HG03460 (cell line): Measurements from ENCODE around the gene DISC1.
"Not testable (repeated sequence)": the region's sequence is repeated elsewhere in the genome, so short reads cannot be mapped to it uniquely, and the experiment has no call there.

Experiments
- ATAC-seq: cut with Tn5 transposase; IDR thresholded peaks from one replicate; pipeline ENCODE4 v1.9.1; 2021; ENCODE audit not compliant: unreplicated experiment

The DISC1 gene

DNA sequence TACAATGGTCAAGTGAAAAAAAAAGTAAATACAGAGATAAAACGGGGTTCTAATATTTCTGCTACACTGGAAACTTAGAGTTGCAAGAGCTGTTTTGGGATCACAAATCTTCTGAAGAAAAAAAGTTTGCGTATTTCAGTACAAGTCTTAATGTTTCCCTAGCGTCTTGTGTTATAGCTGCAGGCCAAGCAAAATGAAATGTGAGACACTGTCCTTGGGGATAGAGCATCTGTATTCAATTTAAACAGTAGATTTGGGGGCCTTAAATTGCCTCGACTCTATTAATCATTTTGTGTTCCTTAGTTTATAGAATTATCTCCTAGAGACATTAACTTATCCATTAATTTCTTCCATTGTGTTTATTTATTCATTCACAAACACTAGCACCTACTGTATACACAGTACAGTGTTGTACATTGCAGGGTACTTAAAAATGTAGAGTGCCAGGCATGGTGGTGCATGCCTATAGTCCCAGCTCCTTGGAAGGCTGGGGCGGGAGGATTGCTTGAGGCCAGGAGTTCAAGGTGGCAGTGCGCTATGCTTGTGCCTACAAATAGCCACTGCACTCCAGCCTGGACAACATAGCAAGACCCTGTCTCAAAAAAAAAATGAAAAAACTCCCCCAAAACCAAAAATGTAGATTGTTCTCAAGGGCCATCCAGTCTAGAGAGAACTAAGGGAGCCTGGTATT, 7.9 kb downstream of the DISC1 start:
- no peak for ATAC-seq

DNA sequence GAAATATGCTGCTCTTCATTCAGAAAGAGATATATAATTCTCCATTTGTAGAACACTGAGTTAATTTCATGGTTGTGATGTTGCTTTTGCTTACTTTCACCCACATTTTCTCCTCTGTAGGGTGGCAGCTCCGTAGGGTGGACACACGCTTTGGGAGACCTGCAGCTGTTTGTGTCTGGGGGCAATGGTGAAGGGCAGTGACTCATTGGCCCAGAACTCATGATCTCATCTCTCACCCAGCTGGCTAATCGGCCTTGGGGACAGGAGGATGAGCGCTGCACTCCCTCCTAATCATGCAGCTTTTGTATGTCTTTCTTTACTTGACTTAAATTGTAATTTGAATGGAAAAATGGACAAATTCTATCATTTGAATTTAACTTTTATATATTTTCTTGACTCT, 9.6 kb downstream of the DISC1 start:
- no peak for ATAC-seq

DNA sequence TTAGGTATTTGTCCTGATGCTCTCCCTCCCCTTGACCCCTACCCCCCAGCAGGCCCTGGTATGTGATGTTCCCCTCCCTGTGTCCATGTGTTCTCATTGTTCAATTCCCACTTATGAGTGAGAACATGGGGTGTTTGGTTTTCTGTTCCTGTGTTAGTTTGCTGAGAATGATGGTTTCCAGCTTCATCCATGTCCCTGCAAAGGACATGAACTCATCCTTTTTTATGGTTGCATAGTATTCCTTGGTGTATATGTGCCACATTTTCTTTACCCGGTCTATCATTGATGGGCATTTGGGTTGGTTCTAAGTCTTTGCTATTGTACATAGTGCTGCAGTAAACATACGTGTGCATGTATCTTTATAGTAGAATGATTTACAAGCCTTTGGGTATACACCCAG, 10.3 kb downstream of the DISC1 start:
- not testable (repeated sequence) for ATAC-seq

DNA sequence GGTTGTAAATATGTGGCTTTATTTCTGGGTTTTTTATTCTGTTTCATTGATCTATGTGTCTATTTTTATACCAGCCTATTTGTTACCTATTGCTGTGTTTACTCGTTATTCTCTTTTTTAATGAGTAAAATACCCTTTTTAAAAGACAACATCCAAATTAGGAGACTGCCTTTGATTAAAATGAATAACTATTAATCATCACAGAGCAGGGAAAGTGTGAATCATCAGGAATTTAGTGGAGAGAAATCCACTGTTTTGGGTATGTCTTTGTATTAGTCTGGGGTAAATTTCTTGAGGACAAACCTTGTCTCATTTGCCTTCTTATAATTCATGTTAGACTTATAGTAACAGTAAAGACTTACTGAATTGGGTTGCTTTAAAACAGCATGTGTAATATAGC, 12.1 kb downstream of the DISC1 start:
- no peak for ATAC-seq

DNA sequence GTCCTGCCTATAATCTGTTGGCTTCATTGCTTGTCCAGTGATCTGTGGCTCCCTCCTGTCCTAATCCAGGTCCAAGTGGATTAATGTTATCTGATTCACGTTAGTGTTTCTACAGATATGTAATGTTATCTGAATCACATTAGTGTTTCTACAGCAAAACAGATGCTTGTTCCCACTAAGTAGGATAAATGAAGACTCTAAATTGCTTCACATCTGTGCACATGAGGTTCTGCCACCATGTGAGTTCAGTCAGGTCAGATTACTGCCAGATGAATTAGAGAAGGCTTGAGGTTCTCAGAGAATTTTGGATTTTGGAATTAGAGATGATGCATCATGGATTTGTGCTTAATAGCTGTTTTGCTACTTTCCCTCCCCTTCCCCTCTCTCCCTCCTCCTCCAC, 13.2 kb downstream of the DISC1 start:
- ATAC-seq, result no peak

DNA sequence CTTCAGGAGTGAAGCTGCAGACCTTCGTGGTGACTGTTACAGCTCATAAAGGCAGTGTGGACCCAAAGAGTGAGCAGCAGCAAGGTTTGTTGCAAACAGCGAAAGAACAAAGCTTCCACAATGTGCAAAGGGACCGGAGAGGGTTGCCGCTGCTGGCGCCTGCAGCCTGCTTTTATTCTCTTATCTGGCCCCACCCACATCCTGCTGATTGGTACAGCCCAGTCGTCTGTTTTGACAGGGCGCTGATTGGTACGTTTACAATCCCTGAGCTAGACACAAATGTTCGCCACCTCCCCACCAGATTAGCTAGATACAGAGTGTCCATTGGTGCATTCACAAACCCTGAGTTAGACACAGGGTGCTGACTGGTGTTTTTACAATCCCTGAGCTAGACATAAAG, 14.9 kb downstream of the DISC1 start:
- not testable (repeated sequence) for ATAC-seq

DNA sequence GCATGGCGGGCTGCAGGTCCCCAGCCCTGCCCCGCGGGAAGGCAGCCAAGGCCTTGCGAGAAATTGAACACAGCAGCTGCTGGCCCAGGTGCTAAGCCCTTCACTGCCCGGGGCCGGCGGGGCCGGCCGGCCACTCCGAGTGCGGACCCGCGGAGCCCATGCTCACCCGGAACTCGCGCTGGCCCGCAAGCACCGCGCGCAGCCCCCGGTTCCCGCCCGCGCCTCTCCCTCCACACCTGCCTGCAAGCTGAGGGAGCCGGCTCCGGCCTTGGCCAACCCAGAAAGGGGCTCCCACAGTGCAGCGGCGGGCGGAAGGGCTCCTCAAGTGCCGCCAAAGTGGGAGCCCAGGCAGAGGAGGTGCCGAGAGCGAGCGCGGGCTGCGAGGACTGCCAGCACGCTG, 15.5 kb downstream of the DISC1 start:
- ATAC-seq, result not testable (repeated sequence)

DNA sequence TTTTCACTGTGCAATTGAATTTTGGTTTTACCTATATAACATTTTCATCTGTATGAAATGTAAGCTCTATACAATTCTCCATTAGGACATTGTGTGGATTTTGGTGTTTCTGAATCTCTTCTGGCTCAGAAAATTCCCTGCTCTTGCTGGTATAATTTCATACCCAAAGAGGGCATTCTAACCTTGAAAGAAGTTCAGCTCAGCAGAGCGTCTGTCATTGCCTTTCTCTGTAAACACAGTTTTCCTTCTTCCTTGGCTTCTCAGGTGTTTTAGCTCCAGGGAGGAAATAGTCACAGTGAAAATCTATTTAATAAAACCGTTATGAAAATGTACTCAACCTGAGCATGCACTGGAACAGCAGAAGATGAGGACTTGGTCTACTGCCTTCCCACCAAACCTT, 16.0 kb downstream of the DISC1 start:
- ATAC-seq, result no peak

DNA sequence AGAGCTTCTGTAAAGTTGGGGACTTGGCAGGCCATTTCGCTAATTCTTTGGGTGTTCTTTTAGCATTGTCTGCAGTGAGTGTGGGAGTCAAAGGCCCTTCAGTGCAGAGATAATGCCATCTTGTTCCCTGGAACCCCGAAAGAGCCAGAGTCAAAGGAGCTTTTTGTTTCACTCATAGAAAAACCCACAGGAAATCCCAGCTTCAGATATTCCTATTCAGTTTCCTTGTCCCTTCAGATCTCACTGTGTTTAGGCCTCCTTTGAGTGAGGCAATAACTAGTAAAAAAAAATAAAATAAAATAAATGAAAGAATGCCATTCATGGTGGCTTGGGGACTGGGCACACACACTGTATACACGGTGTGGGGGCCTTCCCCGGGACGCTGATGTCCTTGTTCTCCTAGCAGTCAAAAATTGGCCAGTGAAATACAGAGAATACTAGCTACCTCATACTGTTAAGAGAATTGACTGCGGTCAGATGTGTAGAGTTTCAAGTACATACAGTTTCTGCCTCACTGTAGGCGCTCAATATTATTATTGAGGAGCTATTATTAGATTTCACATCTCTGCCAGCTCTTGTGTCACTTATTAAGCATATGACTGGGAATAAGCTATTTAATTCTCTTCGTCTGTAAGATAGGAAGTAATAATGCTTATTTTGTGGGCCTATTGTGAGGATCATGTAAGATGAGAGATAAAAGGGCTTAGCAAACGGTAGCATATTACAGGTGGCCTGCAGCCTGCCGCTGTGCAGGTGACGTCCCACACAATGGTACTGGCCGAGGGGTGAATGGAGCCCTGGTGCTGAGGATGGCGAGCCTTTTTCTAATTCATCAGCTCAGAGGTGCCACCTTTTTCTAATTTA, 16.7 kb downstream of the DISC1 start:
- no peak for ATAC-seq

DNA sequence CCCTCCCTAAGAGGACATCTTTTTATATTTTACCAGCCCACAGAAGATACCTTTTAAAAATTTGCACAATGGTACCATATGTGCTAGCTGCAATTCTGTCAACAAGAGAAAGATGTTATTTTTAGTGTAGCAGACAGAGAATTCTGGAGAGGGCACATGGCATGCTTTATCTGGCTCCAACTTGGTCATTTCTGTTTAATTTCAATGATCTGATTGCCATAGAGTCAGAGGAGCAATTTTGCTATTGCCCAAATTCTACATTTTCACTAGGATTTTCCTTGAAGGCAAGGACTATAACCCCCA, 17.3 kb downstream of the DISC1 start:
- ATAC-seq, result no peak

DNA sequence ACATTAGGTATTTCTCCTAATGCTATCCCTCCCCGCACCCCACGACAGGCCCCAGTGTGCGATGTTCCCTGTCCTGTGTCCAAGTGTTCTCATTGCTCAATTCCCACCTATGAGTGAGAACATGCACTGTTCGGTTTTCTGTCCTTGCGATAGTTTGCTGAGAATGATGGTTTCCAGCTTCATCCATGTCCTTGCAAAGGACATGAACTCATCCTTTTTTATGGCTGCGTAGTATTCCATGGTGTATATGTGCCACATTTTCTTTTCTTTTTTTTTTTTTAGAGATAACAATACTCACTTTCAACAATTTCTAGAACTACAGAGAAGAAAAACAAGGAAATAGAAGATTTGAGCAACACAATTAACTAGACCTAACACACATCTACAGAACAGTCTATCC, 19.0 kb downstream of the DISC1 start:
- ATAC-seq, result not testable (repeated sequence)

DNA sequence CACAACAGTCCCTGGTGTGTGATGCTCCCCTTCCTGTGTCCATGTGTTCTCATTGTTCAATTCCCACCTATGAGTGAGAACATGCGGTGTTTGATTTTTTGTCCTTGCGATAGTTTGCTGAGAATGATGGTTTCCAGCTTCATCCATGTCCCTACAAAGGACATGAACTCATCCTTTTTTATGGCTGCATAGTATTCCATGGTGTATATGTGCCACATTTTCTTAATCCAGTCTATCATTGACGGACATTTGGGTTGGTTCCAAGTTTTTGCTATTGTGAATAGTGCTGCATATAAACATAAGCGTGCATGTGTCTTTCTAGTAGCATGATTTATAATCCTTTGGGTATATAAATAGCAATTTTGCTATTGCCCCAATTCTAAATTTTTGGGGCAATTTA, 19.6 kb downstream of the DISC1 start:
- ATAC-seq, result not testable (repeated sequence)

DNA sequence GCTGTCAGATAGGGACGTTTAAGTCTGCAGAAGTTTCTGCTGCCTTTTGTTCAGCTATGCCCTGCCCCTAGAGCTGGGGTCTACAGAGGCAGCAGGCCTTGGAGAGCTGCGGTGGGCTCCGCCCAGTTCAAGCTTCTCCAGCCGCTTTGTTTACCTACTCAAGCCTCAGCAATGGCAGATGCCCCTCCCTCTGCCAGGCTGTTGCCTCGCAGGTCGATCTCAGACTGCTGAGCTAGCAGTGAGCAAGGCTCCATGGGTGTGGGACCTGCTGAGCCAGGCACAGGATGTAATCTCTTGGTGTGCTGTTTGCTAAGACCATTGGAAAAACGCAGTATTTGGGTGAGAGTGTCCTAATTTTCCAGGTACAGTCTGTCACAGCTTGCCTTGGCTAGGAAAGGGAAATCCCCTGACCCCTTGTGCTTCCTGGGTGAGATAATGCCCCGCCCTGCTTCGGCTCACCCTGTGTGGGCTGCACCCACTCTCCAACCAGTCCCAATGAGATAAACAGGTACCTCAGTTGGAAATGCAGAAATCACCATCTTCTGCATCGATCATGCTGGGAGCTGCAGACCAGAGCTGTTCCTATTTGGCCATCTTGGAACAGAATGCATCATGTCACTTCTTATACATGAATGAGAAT, 25.2 kb downstream of the DISC1 start:
- not testable (repeated sequence) for ATAC-seq

DNA sequence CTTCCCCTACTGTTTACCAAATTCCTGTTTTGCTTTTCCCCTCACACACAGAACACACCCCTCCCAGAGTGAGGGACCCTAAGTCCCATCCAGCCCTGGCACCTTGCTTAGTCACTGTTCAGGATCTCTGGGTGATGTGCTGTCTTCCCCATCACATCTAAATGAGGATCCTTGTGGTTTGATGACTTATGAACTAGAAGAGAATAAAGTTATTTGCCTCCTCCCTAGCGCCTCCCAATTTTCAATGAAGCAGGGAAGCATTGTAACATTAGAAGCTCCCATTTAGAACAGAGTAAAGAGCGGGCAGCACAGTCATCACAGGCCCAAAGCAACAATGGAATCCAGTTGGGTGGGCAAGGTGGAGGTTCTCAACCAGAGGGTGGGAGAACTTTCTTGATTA, 27.0 kb downstream of the DISC1 start:
- no peak for ATAC-seq

DNA sequence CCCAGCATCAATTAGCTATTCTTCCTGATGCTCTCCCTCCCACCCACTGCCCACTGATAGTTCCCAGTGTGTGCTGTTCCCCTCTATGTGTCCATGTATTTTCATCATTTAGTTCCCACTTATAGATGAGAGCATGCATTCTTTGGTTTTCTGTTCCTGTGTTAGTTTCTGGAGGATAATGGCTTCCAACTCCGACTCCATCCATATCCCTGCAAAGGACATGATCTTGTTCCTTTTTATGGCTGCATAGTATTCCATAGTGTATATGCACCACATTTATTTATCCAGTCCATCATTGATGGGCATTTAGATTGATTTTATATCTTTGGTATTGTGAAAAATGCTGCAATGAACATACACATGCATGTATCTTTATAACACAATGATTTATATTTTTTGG, 30.2 kb downstream of the DISC1 start:
- ATAC-seq, result no peak

DNA sequence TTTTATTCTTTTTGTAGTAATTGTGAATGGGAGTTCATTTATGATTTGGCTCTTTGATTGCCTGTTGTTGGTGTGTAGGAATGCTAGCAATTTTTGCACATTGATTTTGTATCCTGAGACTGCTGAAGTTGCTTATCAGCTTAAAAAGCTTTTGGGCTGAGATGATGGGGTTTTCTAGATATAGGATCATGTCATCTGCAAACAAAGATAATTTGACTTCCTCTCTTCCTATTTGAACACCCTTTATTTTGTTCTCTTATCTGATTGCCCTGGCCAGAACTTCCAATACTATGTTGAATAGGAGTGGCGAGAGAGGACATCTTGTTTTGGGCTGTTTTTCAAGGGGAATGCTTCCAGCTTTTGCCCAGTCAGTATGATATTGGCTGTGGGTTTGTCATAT, 31.6 kb downstream of the DISC1 start:
- ATAC-seq, result not testable (repeated sequence)

DNA sequence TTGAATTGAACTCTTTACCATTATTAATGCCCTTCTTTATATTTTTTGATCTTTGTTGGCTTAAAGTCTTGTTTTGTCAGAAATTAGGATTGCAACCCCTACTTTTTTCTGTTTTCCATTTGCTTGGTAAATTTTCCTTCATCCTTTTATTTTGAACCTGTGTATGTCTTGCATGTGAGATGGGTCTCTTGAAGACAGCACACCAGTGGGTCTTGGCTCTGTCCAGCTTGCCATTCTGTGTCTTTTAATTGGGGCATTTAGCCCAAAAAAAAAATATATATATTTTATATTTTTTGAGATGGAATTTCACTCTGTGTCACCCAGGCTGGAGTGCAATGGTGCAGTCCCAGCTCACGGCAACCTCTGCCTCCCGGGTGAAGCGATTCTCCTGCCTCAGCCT, 33.6 kb downstream of the DISC1 start:
- no peak for ATAC-seq

DNA sequence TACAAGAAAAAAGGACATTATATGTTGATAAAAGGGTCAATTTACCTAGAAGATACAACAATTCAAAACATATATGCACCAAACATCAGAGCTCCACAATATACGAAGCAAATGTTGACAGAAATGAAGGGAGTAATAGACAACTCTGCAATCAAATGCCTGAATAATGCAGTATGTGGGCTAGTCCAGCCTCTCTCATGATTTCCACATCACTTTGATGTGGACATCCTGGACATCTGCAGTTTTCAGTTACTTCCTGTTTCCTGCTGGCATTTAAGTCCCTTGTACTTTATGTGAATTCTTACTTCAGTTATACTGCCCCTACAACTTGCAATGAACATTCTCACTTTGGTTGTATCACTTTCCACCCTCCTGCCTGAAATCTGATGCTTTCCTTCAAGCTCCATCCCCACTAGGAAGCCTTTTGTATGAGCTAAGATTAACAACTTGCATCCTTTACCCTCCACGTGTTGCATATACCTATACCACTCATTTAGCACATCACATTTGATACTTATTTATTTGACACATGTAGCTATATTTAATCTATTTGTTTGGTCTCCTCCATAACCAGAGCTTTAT, 36.7 kb downstream of the DISC1 start:
- no peak for ATAC-seq

DNA sequence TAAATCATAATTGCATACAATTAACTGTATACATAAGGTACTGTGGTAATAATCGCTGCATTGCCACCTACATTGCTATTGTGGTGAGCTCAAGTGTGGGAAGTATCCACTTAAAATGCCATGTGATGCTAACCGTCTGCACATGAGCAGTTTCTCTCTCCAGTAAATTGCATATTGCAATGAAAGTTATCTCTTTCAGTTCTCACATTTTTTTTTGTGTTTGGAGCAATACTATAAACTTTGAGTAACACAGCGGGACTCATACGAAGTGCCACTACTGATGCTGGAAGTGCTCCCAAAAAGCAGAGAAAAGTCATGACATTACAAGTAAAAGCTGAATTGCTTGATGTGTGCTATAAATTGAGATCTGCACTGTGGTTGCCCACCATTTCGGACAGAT, 38.5 kb downstream of the DISC1 start:
- no peak for ATAC-seq

DNA sequence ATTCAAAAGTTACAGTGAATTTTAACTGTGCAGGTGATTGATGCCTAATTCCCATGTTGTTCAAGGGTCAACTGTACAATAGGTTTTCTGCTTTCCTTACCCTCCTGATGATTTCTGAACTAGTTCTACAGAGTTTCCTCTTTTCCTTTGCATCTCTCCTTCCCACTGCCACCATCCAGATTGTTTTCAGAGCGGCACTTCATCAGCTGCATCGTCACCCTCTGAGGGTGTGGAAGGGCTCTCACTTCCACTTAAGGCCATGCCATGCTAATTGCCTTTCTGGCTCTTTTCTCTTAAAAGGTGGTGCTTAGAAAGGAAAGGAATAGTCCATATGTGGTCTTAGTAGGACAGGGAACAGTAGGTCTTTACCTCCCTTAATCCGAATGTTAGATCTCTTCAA, 39.1 kb downstream of the DISC1 start:
- no peak for ATAC-seq

DNA sequence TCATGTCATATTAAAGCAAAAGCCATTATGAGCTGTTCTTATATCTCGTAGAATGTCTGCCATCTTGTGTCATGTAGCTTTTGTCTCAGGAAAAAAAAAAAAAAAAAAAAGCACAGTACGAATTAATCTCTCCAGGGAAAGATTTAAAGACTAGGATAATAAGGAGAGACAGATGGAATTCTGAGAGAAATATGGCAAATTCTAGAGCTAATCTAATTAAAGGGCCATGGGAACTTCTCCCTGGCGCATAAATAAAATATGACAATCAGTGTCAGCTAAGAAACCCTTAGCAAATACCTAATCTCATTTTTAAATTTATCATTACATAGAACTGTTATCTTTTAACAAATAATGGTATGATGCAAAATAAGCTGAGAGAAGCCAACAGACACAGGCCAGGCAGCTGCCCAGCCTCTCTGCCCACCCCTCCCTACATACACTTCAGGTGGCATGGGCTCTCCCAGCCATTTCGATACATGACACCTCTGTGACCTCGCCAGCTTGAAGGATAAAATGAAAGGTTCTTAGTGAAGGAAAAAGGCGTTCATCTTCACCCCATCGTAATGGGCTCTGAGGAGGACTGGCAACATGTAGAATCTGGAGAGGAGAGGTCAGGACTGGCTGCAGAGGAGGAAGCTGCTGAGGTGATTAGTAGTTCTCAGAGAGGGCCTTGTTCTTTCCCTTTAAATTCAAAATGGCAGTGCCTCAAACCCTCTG, 39.8 kb downstream of the DISC1 start:
- ATAC-seq, result no peak
